CD4-positive, alpha-beta memory T cell (primary cell): ENCODE results near the gene FAM229A. TPM values are rescaled to one million over a fixed set of nuclear protein-coding genes. Genes with fewer than 3 reads are reported as not detected.
A peak's percentile ranks its signal among the peaks of the same experiment; 100 is the strongest.

ENCODE experiments used
- CTCF ChIA-PET: fragments of 350-600 bp; sonication (Branson Sonifier 250); formaldehyde crosslinking; loops from one replicate; lab custom pipeline; 2021; ENCODE audit warnings: inconsistent platforms; ENCODE audit not compliant: partially characterized antibody; lab: Charles Lee
- POLR2A ChIA-PET: fragments of 350-600 bp; sonication (Branson Sonifier 250); formaldehyde crosslinking; loops from one replicate; lab custom pipeline; 2021; ENCODE audit not compliant: partially characterized antibody; lab: Charles Lee
- DNase-seq, 5 donors: peaks; one replicate each; pipeline versions ENCODE4 v3.0.0 to v3.0.0-alpha.2; 2020 to 2022; ENCODE audit warnings: mixed read lengths in 1 of 5
- H3K27ac ChIP-seq: one replicate; pipeline ENCODE4 v1.7.0; 2013; ENCODE audit warnings: low read depth, low read length
- H3K27me3 ChIP-seq: 2 replicates; pipeline ENCODE4 v1.7.0; 2013; ENCODE audit warnings: mild to moderate bottlenecking, low read length, moderate library complexity; ENCODE audit not compliant: insufficient read depth
- H3K36me3 ChIP-seq: 2 replicates; pipeline ENCODE4 v1.7.0; 2013; ENCODE audit warnings: mild to moderate bottlenecking, low read length, moderate library complexity; ENCODE audit not compliant: insufficient read depth
- H3K4me1 ChIP-seq: 2 replicates; pipeline ENCODE4 v1.7.0; 2013; ENCODE audit warnings: mild to moderate bottlenecking, low read length, moderate library complexity; ENCODE audit not compliant: insufficient read depth
- H3K4me3 ChIP-seq, 2 donors: one replicate each; pipeline ENCODE4 v1.7.0; 2013; ENCODE audit warnings: low read length in 2 of 2, mild to moderate bottlenecking in 1 of 2
- H3K9me3 ChIP-seq, 2 donors: one replicate each; pipeline ENCODE4 v1.7.0; 2013; ENCODE audit warnings: low read length in 2 of 2, control low read depth in 1 of 2; ENCODE audit not compliant: control insufficient read depth in 1 of 2
- H3K27ac Mint-ChIP-seq, 7 donors: one replicate each; pipeline ENCODE4 v1.8.0; 2020 to 2021; ENCODE audit warnings: mixed read lengths in 7 of 7, mild to moderate bottlenecking in 6 of 7, inconsistent platforms in 3 of 7, moderate library complexity in 3 of 7
- H3K27me3 Mint-ChIP-seq, 2 donors: one replicate each; pipeline ENCODE4 v1.8.0; 2020 to 2021; ENCODE audit warnings: mixed read lengths in 2 of 2
- H3K36me3 Mint-ChIP-seq, 2 donors: one replicate each; pipeline ENCODE4 v1.8.0; 2020 to 2021; ENCODE audit warnings: mixed read lengths in 2 of 2, inconsistent platforms in 1 of 2, mild to moderate bottlenecking in 1 of 2
- H3K4me1 Mint-ChIP-seq, 4 donors: one replicate each; pipeline ENCODE4 v1.8.0; 2020 to 2021; ENCODE audit warnings: mixed read lengths in 4 of 4, mild to moderate bottlenecking in 1 of 4
- H3K4me3 Mint-ChIP-seq, 8 donors: one replicate each; pipeline ENCODE4 v1.8.0; 2020 to 2021; ENCODE audit warnings: mixed read lengths in 8 of 8, mild to moderate bottlenecking in 7 of 8, moderate library complexity in 6 of 8, inconsistent platforms in 3 of 8
- H3K9me3 Mint-ChIP-seq, 8 donors: one replicate each; pipeline ENCODE4 v1.8.0; 2020 to 2021; ENCODE audit warnings: mixed read lengths in 8 of 8, mild to moderate bottlenecking in 5 of 8, inconsistent platforms in 3 of 8, moderate library complexity in 1 of 8
- intact Hi-C: fragments of 100-400 bp; cut with micrococcal nuclease; formaldehyde crosslinking; loops from one replicate; pipeline ENCODE4 v1.15.1; 2023
- polyA plus RNA-seq, 2 donors: library from polyadenylated mRNA; unstranded; fragments of 300-500 nt; fragmentation: Illumina TruSeq; gene quantifications; one replicate each; pipeline ENCODE4 v1.2.3, GENCODE V29; 2021
- total RNA-seq, 2 experiments: library from RNA; stranded (reverse); gene quantifications; one replicate each; pipeline ENCODE4 v1.2.3, GENCODE V29; 2021

FAM229A gene
- total and polyA plus RNA-seq, 4 experiments from 2014 or later = 0.39 to 34.6 (median 32.2) TPM; not detected in 1

DNA sequence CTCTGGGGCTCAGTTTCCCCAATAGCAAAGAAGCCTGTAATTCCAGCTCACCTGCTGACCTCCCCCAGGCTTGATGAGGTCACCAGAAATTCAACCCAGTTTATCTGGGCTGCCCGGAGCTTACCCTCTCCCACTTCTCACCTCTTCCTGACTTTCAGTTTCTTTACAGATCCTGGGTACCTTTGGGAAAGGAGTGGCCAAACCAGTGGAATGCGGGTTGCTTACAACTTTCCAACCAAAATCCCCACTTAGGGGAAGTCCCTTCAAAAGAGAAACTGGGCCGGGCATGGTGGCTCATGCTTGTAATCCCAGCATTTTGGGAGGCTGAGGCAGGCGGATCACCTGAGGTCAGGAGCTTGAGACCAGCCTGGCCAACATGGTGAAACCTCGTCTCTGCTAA lies 20.3 kb downstream of the FAM229A start:
- H3K4me1 Mint-ChIP-seq = peaks cover 22 to 46% (median 33%) of the 10 kb centered on the region in 4 donors

DNA sequence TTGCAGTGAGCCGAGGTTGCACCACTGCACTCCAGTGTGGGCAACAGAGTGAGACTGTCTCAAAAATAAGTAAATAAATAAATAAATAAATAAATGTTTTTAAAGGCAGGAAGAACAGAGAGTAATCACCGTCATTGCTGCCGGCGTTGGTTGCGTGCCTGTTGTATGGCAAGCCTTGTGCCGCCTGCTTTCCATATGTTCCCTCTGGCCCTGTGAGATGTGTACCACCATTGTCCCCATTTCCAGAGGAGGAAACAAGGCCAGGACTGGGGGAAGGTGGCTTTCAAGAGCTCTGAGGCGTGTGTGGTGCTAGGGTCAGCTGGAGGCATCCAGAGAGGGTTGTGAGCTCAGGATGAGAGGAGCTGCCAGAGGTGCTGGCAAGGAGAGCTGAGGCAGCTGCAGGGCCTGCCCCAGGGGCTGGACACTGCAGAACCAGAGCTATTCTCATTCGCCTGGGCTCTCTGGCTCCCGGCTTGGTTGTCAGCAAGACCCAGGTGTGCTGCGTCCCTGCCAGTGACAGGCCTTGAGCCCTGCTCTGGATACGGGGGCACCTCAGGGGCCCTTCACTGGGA lies 21.0 kb downstream of the FAM229A start:
- H3K36me3 Mint-ChIP-seq = no peaks in the 10 kb centered on the region
- Histone ChIP-seq H3K4me1 (peaks cover 36% of the 10 kb centered on the region), H3K36me3 (no peaks in the 10 kb centered on the region), H3K4me3 (no peak overlapping the region), H3K27me3 (no peaks in the 10 kb centered on the region), H3K9me3 (no peaks in the 10 kb centered on the region), H3K27ac (no peak overlapping the region)
- no peaks in the 10 kb centered on the region for H3K27me3 Mint-ChIP-seq
- H3K4me1 Mint-ChIP-seq = peaks cover 24 to 46% (median 32%) of the 10 kb centered on the region in 4 donors
- H3K9me3 Mint-ChIP-seq = peaks cover 0 to 1% (median 0%) of the 10 kb centered on the region in 8 donors
- intact Hi-C loops = no loop called here
- CTCF ChIA-PET = no interaction called here
- H3K27ac Mint-ChIP-seq = no peak overlapping the region
- H3K4me3 Mint-ChIP-seq = no peak overlapping the region
- no peak for DNase-seq
- POLR2A ChIA-PET = interaction anchor here (0.7 to 8.5 kb wide), 5 partner anchors 9 to 120 kb away, joined by 3 to 173 read pairs (median 3); partner anchors contain the start of gene LCK

More for the DNA sequence above, 20.3 kb downstream of the FAM229A start:
- Mint-ChIP-seq H3K4me3 (no peak overlapping the region), H3K27ac (no peak overlapping the region), H3K9me3 (peaks cover 0 to 1% (median 0%) of the 10 kb centered on the region in 8 donors), H3K27me3 (no peaks in the 10 kb centered on the region), H3K36me3 (no peaks in the 10 kb centered on the region)
- Histone ChIP-seq H3K36me3 (no peaks in the 10 kb centered on the region), H3K4me3 (no peak overlapping the region), H3K27ac (no peak overlapping the region), H3K4me1 (peaks cover 34% of the 10 kb centered on the region), H3K27me3 (no peaks in the 10 kb centered on the region), H3K9me3 (no peaks in the 10 kb centered on the region)
- ChIA-PET POLR2A (interaction anchor here (0.7 to 1.3 kb wide), 3 partner anchors 9 to 91 kb away, joined by 3 read pairs; partner anchors contain the start of gene LCK), CTCF (no interaction called here)
- no peak for DNase-seq
- intact Hi-C loops = no loop called here

DNA sequence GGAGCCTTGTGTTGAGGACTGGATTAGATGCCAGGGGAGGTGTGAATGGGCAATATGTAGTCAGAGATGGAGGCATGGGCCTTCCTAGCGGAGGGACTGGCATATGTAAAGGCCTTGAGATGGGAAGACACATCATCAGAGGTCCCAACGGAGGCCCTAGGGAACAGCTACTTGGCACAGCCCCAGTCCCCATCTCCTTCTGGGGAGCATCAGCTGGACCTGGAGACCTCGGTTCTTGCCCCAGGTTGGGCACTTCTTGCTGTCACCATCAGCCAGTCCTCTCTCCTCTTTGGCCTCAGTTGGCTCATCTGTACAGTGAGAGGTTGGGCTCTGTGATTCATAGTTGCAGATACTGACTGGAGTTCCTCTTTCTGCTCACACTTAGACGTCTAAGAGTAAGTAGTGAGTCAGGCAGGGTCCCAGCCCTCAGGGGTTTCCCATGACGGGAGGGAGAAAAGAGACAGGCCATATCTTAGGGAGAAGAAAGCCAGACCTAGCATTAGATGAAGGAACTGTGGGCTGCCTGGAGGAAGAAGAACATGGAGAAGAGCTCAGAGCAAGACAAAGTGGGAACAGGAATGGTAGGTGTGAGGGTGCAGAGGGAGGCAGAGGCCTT lies 22.8 kb downstream of the FAM229A start:
- Histone ChIP-seq H3K4me1 (peaks cover 29% of the 10 kb centered on the region), H3K27ac (no peak overlapping the region), H3K9me3 (no peaks in the 10 kb centered on the region), H3K27me3 (no peaks in the 10 kb centered on the region), H3K4me3 (no peak overlapping the region), H3K36me3 (no peaks in the 10 kb centered on the region)
- POLR2A ChIA-PET = interaction anchor here (0.5 to 8.5 kb wide), 3 partner anchors 11 to 50 kb away, joined by 3 to 173 read pairs (median 91); partner anchors contain the start of gene HDAC1
- CTCF ChIA-PET = interaction anchor here (1.1 kb wide), 1 partner anchor 12 kb away, joined by 4 read pairs; no protein-coding TSS in a partner anchor
- H3K4me1 Mint-ChIP-seq = peaks cover 16 to 37% (median 24%) of the 10 kb centered on the region in 4 donors
- peak overlapping the region in 2 of 7 donors; percentile 30 to 52 for H3K27ac Mint-ChIP-seq
- peaks cover 0 to 3% (median 0%) of the 10 kb centered on the region in 8 donors for H3K9me3 Mint-ChIP-seq
- no peaks in the 10 kb centered on the region for H3K27me3 Mint-ChIP-seq
- intact Hi-C loops = no loop called here
- H3K4me3 Mint-ChIP-seq = no peak overlapping the region
- DNase-seq = no peak
- peaks cover 0 to 4% of the 10 kb centered on the region in 2 donors for H3K36me3 Mint-ChIP-seq

DNA sequence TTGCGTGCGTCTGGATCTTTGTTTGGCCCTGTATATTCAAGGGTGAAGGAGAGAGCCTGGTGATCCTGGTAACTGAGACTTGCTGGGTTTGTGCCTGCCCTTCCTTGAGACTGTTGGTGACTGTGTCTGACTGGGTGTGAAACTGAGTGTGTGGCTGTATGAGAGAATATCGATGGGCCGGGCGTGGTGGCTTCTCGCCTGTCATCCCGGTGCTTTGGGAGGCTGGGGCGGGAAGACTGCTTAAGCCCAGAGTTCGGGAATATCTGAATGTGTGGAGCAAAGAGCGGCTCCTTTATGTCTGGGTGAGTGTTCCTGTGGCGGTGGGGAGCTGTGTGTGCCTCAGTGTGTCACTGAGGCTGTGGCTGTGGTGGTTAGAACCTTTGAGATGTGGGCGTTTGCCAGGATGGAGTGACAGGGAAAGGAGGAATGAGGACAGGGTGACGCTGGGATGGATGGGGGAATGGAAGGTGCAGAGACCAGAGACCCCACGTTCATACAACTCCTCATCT lies 23.6 kb downstream of the FAM229A start:
- intact Hi-C loops = no loop called here
- H3K27ac Mint-ChIP-seq = peak overlapping the region in 6 of 7 donors; percentile 14 to 92 (median 64)
- Histone ChIP-seq H3K4me3 (no peak overlapping the region), H3K4me1 (peaks cover 37% of the 10 kb centered on the region), H3K27me3 (no peaks in the 10 kb centered on the region), H3K9me3 (no peaks in the 10 kb centered on the region), H3K27ac (no peak overlapping the region), H3K36me3 (no peaks in the 10 kb centered on the region)
- ChIA-PET POLR2A (interaction anchor here (4.6 to 8.5 kb wide), 2 partner anchors 12 to 49 kb away, joined by 91 to 173 read pairs; partner anchors contain the start of gene HDAC1), CTCF (no interaction called here)
- no peak for DNase-seq
- H3K36me3 Mint-ChIP-seq = peaks cover 3 to 5% of the 10 kb centered on the region in 2 donors
- peak overlapping the region in 3 of 8 donors; percentile 27 to 66 (median 53) for H3K4me3 Mint-ChIP-seq
- H3K27me3 Mint-ChIP-seq = no peaks in the 10 kb centered on the region
- H3K4me1 Mint-ChIP-seq = peaks cover 22 to 45% (median 29%) of the 10 kb centered on the region in 4 donors
- H3K9me3 Mint-ChIP-seq = peaks cover 0 to 3% (median 0%) of the 10 kb centered on the region in 8 donors

DNA sequence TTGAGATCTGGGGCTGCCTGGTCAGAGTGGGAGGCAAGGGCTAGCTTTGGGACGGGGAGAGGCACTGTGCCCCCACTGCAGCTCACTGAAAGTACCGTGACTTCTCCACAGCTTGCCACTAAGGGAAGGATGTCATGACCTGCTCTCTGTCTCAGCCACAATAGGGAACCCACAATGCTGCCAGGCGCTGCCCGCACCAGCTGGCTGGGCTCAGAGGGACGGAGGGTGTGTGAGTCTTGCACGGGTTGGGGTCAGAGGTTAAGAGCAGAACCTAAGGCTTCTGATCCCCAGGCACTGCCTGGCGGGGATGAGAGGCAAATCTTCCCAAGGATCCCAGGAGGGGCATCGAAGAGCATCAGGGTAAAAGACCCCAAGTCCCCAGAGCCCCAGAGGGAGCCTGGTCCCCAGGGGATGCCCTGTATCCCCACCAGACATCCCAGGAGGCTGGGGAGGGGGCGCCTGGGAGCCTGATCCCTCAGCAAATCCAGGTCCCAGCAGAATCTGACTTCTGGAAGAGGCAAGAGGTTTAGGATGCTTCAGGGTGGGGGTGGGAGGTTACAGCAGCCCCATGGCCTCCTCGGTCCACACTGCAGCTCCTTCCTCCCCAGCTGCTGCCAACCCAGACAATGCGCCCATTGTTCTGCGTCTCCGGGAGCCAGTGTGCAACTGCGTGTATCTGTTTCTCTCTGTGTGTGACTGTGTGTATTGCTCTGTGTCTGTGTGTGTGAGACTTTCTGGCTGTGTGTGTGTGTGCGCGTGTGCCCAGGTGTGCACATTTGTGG lies 24.2 kb downstream of the FAM229A start:
- H3K4me1 ChIP-seq = peaks cover 40% of the 10 kb centered on the region
- DNase-seq = no peak
- intact Hi-C loops = loop anchor here (2.0 kb wide), 1 partner anchor 57 kb away; the partner anchor contains the start of gene BSDC1
- Mint-ChIP-seq H3K4me1 (peaks cover 26 to 44% (median 34%) of the 10 kb centered on the region in 4 donors), H3K27ac (peak overlapping the region; percentile 29 to 92 (median 67)), H3K4me3 (peak overlapping the region in 4 of 8 donors; percentile 27 to 66 (median 58)), H3K9me3 (peaks cover 0 to 3% (median 0%) of the 10 kb centered on the region in 8 donors), H3K36me3 (peaks cover 5 to 9% of the 10 kb centered on the region in 2 donors), H3K27me3 (no peaks in the 10 kb centered on the region)
- no peak overlapping the region for H3K4me3 ChIP-seq
- POLR2A ChIA-PET = interaction anchor here (0.8 to 8.5 kb wide), 9 partner anchors 12 to 122 kb away, joined by 4 to 173 read pairs (median 55); partner anchors contain the start of genes HDAC1 and LCK
- H3K36me3 ChIP-seq = no peaks in the 10 kb centered on the region
- no peaks in the 10 kb centered on the region for H3K9me3 ChIP-seq
- no peak overlapping the region for H3K27ac ChIP-seq
- CTCF ChIA-PET = interaction anchor here (1.0 to 1.2 kb wide), 3 partner anchors 8 to 90 kb away, joined by 3 to 5 read pairs (median 3); no protein-coding TSS in a partner anchor
- no peaks in the 10 kb centered on the region for H3K27me3 ChIP-seq

DNA sequence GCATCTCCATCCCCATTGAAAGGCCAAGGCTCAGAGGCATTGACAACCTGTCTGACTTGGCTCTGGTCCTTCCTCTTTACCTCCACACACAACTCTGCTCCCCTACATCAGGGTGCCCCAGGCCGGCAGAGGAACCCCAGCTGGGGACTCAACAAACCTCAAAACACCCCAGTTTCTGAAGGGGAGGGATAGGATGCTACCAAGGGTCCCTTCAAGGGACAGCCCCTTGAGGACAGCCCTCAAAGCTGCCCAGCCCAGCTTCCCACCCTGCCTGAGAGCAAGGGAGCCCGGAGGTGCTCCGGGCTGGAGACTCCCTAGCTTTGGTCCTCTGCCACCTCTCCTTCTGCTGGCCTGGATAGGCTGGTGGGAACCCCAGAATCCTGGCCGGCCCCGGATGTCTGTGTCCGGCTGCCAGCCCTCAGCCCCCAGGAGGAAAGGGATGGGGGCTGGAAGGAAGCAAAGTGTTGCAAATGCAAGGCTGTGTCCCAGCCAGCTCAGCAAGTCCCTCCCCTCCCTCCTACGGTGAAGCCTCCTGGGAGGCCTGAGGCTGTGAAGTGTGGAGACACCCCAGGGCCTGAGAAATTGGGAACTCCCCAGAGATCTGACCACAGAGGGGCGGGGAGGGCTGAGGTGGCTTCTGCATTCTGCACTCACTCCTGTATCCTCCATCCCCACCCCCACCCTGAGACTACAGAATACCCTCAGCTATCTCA lies 25.2 kb downstream of the FAM229A start:
- H3K4me3 Mint-ChIP-seq = peak overlapping the region; percentile 43 to 76 (median 70)
- H3K27ac Mint-ChIP-seq = peak overlapping the region in 6 of 7 donors; percentile 54 to 92 (median 76)
- Histone ChIP-seq H3K9me3 (no peaks in the 10 kb centered on the region), H3K27me3 (no peaks in the 10 kb centered on the region), H3K27ac (no peak overlapping the region), H3K4me3 (no peak overlapping the region), H3K36me3 (peaks cover 6% of the 10 kb centered on the region), H3K4me1 (peaks cover 40% of the 10 kb centered on the region)
- H3K9me3 Mint-ChIP-seq = peaks cover 0 to 3% (median 0%) of the 10 kb centered on the region in 8 donors
- H3K27me3 Mint-ChIP-seq = no peaks in the 10 kb centered on the region
- POLR2A ChIA-PET = interaction anchor here (0.8 to 8.5 kb wide), 20 partner anchors 13 to 121 kb away, joined by 3 to 173 read pairs (median 8); partner anchors contain the start of genes BSDC1, HDAC1 and LCK
- intact Hi-C loops = loop anchor here (1.0 to 2.0 kb wide), 2 partner anchors 14 to 58 kb away; partner anchors contain the start of gene BSDC1
- peaks cover 5 to 16% of the 10 kb centered on the region in 2 donors for H3K36me3 Mint-ChIP-seq
- CTCF ChIA-PET = interaction anchor here (1.0 to 2.1 kb wide), 7 partner anchors 9 to 96 kb away, joined by 3 to 13 read pairs (median 5); no protein-coding TSS in a partner anchor
- DNase-seq = peak in 4 of 5 donors; percentile 46 to 89 (median 57)
- peaks cover 26 to 44% (median 34%) of the 10 kb centered on the region in 4 donors for H3K4me1 Mint-ChIP-seq
